Naive B cell (primary cell): Measurements from ENCODE around the gene GPR39. TPM values are rescaled to one million over a fixed set of nuclear protein-coding genes. Genes with fewer than 3 reads are reported as not detected.

ENCODE experiments used
- ATAC-seq, 2 donors: fragments of 150-1000 bp; cut with Tn5 transposase; 2 replicates each; pipeline ENCODE4 v1.10.0; 2021; ENCODE audit warnings: low read depth in 2 of 2, mild to moderate bottlenecking in 2 of 2, moderate library complexity in 2 of 2
- DNase-seq: peaks from one replicate; pipeline ENCODE4 v3.0.0; 2022
- H3K27ac Mint-ChIP-seq, 6 donors: one replicate each; pipeline ENCODE4 v1.8.0; 2020 to 2022; ENCODE audit warnings: mild to moderate bottlenecking in 6 of 6, mixed read lengths in 6 of 6, moderate library complexity in 5 of 6, inconsistent platforms in 2 of 6
- H3K27me3 Mint-ChIP-seq, 3 donors: one replicate each; pipeline ENCODE4 v1.8.0; 2021 to 2022; ENCODE audit warnings: mixed read lengths in 3 of 3, mild to moderate bottlenecking in 1 of 3
- H3K36me3 Mint-ChIP-seq, 2 donors: one replicate each; pipeline ENCODE4 v1.8.0; 2020 to 2022; ENCODE audit warnings: mixed read lengths in 2 of 2, inconsistent platforms in 1 of 2, mild to moderate bottlenecking in 1 of 2
- H3K4me1 Mint-ChIP-seq, 3 donors: one replicate each; pipeline ENCODE4 v1.8.0; 2020 to 2022; ENCODE audit warnings: mixed read lengths in 3 of 3, inconsistent platforms in 1 of 3, mild to moderate bottlenecking in 1 of 3, moderate library complexity in 1 of 3
- H3K4me3 Mint-ChIP-seq, 8 donors: one replicate each; pipeline ENCODE4 v1.8.0; 2020 to 2022; ENCODE audit warnings: mild to moderate bottlenecking in 8 of 8, mixed read lengths in 8 of 8, moderate library complexity in 8 of 8, inconsistent platforms in 2 of 8
- H3K9me3 Mint-ChIP-seq, 7 donors: one replicate each; pipeline ENCODE4 v1.8.0; 2020 to 2022; ENCODE audit warnings: mixed read lengths in 7 of 7, mild to moderate bottlenecking in 5 of 7, inconsistent platforms in 2 of 7, moderate library complexity in 1 of 7
- polyA plus RNA-seq, 6 donors: library from polyadenylated mRNA; unstranded; fragments of 300-500 nt; fragmentation: Illumina TruSeq; gene quantifications; one replicate each; pipeline ENCODE4 v1.2.3, GENCODE V29; 2021; ENCODE audit warnings: low read depth in 6 of 6

Gene GPR39
- polyA plus RNA-seq, 6 donors from 2014 or later, result not detected

GRCh38 chr2:132691556-132691955, 275.0 kb downstream of the GPR39 start:
- Mint-ChIP-seq H3K27ac (peak overlapping the region in 1 of 6 donors; percentile 0), H3K4me1 (no peaks in the 10 kb centered on the region), H3K9me3 (peaks cover 0 to 9% (median 5%) of the 10 kb centered on the region in 7 donors), H3K4me3 (no peak overlapping the region), H3K36me3 (no peaks in the 10 kb centered on the region), H3K27me3 (peaks cover 0 to 7% (median 0%) of the 10 kb centered on the region in 3 donors)
- DNase-seq, result no peak
- no peak for ATAC-seq

GRCh38 chr2:132692816-132693215, 276.2 kb downstream of the GPR39 start:
- ATAC-seq, result no peak

More at GRCh38 chr2:132692816-132693215, 276.2 kb downstream of the GPR39 start:
- Mint-ChIP-seq H3K9me3 (peaks cover 0 to 9% (median 5%) of the 10 kb centered on the region in 7 donors), H3K36me3 (no peaks in the 10 kb centered on the region), H3K27me3 (peaks cover 0 to 7% (median 0%) of the 10 kb centered on the region in 3 donors), H3K4me1 (no peaks in the 10 kb centered on the region), H3K4me3 (no peak overlapping the region), H3K27ac (no peak overlapping the region)
- DNase-seq, result no peak
